SIG-M5 treated with dmso at 0.1 percent for 504 hours (cell line): Measurements from ENCODE around the gene CRB3.

Source experiments
- DNase-seq: peaks from one replicate; lab custom pipeline; 2025; ENCODE audit not compliant: unreplicated experiment; lab: John Stamatoyannopoulos, UW

Gene CRB3

GRCh38 chr19:6465663-6466062 is 1.6 kb downstream of the CRB3 start:
- no peak for DNase-seq

DNA sequence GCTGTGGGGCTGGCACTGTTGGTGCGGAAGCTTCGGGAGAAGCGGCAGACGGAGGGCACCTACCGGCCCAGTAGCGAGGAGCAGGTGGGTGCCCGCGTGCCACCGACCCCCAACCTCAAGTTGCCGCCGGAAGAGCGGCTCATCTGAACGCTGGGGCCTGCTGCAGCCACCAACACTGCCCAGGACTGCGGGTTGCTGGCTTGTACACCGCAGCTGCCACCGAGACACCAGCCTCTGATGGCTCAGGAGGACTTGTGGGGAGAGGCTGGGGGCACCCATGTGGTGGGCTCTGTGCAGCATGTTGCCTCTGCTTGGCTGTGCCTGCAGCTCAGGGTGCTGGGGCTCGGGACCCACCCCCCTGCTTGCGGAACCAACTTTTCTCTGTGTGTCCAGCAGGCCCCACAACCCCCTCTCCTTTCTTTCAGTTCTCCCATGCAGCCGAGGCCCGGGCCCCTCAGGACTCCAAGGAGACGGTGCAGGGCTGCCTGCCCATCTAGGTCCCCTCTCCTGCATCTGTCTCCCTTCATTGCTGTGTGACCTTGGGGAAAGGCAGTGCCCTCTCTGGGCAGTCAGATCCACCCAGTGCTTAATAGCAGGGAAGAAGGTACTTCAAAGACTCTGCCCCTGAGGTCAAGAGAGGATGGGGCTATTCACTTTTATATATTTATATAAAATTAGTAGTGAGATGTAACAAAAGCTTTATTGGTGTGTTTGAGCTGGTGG is 2.6 kb downstream of the CRB3 start:
- DNase-seq = no peak

DNA sequence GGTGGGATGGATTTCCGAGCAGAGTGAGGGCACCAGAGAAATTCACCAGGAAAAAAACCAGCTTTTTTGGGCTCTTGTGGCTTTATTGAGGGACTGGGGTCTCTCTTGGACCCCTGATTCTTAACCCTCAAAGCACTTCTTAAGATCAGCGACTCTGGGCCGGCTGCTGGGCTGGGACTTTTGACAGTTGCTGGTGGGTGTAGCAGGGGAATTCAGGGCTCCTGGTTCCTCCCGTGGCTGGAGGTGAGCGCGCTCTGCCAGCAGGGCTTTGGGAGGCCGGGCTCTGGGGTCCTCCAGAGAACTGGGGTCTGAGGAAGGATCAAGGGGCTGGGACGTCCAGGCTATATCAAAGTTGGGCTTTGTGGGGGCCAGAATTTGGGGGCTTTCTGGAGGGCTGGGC is 3.3 kb downstream of the CRB3 start:
- DNase-seq = no peak

GRCh38 chr19:6470173-6470572 is 6.1 kb downstream of the CRB3 start:
- no peak for DNase-seq

- DNase-seq = no peak
Measured at GRCh38 chr19:6471076-6471475, 7.0 kb downstream of the CRB3 start.

- no peak for DNase-seq
Measured at GRCh38 chr19:6472713-6473112, 8.6 kb downstream of the CRB3 start.

- DNase-seq = no peak
Measured at GRCh38 chr19:6473647-6474046, 9.6 kb downstream of the CRB3 start.

- no peak for DNase-seq
Measured at GRCh38 chr19:6475321-6476108, 11.4 kb downstream of the CRB3 start.

GRCh38 chr19:6476155-6476895 is 12.3 kb downstream of the CRB3 start:
- DNase-seq = no peak

- no peak for DNase-seq
Measured at GRCh38 chr19:6476896-6477431, 12.9 kb downstream of the CRB3 start.

GRCh38 chr19:6478815-6479214 is 14.7 kb downstream of the CRB3 start:
- no peak for DNase-seq

DNA sequence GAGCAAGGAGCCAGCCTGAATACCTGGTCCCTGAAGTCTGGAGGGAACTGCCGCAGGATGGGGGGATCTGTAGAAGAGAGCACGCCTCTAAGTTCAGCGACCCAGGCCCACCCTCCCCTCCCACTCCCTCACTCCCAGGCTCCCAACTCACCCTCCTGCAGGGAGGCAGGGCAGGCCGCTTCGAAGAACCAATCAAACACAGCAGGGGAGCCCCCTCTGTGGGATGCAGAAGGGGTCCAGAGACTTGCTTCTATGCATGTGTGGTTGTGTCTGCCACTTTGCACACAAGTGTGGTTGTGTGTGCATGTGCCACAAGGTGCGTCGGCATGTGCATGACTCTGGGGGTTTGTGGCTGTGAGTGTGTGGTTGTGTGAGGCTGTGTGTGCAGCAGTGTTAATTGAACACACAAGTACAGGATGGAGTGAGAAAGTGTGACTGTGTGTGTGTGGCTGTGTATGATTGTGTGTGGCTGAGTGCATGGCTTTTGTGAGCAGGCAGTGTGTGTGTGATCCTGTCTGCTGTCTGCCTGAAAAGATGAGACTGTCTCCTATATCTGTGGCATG is 15.8 kb downstream of the CRB3 start:
- no peak for DNase-seq

GRCh38 chr19:6480848-6481415 is 16.9 kb downstream of the CRB3 start:
- DNase-seq = no peak

GRCh38 chr19:6481541-6482342 is 17.7 kb downstream of the CRB3 start, which contains the start of gene DENND1C:
DENND1C (minus strand) TSS chr19:6481787; CDS start chr19:6481695, 92 bp downstream.
- peak; percentile 41 for DNase-seq

DNA sequence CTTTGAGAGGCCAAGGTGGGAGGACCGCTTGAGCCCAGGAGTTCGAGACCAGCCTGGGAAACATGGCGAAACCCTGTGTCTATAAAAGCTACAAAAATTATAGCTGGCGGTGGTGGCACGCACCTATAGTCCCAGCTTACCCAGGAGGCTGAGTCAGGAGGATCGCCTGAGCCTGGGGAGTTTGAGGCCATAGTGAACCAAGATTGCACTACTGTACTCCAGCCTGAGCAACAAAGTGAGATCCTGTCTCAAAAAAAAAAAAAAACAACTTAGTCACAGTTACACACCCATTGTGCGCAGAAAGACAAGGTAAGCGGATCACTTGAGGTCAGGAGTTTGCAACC is 18.2 kb downstream of the CRB3 start:
- no peak for DNase-seq

DNA sequence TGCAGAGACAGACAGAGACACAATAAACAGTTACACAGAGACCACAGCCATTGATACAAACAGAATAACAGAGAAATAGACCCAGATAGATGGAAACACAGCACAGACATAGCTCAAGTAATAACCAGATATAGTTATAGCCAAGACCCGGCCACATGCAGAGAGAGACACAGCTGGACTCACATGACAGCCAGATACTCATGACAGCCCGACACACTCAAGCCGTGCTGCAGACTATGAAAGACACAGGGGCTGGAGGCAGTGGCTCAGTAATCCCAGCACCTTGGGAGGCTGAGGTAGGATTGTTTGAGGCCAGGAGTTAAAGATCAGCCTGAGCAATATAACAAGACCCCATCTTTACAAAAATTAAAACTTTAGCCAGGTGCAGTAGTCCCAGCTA is 19.2 kb downstream of the CRB3 start:
- no peak for DNase-seq

DNA sequence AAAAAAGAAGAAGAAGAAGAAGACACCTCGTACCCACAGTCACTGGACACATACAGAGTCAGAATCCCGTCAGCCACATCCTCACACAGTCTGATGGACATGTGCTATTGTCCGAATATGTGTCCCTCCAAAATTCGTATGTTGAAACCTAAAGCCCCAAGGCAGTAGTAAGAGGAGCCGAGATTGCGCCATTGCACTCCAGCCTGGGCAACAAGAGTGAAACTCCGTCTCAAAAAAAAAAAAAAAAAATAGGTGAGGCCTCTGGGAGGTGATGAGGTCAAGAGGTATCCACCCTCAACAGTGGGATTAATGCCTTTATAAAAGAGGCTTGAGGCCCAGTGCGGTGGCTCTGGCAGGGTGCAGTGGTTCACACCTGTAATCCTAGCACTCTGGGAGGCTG is 20.2 kb downstream of the CRB3 start:
- DNase-seq = no peak

DNA sequence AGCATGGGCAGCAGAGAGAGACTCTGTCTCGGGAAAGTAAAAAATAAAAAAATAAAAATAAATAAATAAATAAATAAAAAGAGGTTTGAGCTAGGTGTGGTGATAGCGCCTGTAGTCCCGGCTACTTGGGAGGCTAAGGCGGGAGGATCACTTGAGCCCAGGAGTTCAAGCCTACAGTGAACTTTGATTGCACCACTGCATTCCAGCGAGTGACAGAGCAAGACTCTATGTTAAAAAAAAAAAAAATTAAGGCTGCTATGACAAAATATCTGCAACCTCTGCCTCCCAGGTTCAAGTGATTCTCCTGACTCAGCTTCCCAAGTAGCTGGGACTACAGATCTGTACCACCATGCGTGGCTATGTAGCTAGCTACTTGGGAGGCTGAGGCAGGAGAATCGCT is 20.8 kb downstream of the CRB3 start:
- DNase-seq = no peak

DNA sequence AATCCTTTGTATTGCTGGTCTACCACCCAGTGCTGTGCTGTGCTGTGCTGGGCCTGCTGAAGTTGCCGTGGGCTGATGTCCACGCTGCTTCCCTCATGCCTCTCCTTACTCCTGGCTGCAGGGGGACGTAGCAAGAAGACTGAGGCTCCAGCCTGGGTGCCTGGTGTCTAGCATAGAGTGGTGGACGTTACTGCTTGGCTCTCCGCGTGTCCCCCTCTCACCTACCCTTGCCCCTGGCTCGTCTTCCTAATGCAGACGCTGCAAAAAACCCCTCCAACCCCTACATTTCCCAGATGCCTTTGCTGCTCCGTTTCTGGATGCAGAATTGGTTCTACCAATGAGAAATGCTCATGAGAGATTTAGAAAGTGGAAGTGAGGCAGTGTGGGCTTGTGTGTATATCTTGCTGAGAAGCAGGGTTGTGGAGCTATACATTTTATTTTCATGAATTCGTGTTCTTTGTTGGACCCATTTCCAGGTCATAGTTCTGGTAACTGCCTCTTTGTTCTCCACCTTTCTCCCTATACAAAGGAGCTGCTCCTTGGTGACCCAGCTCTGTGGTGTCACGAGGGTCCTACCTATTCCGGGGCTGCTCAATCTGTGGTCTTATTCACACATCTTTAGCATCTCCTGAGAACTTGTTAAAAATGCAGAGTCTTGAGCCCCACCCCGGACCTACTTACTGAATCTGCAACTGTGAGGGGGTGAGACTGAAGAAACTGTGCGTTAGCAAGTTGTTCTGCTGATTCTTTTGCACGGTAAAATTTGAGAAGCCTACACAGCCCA is 25.4 kb downstream of the CRB3 start:
- DNase-seq = peak; percentile 27
